Mesodermal cell (in vitro differentiated cells): ENCODE results near the gene LAMA5.
A peak's percentile ranks its signal among the peaks of the same experiment; 100 is the strongest.

Source experiments
- H3K27ac ChIP-seq: 2 replicates; pipeline ENCODE4 v1.7.0; 2013; ENCODE audit warnings: mild to moderate bottlenecking, low read depth, low read length, moderate library complexity; ENCODE audit not compliant: severe bottlenecking
- H3K36me3 ChIP-seq: 2 replicates; pipeline ENCODE4 v1.7.1; 2013; ENCODE audit warnings: mild to moderate bottlenecking, low read length, moderate library complexity; ENCODE audit not compliant: control insufficient read depth, insufficient read depth
- H3K4me1 ChIP-seq: one replicate; pipeline ENCODE4 v1.7.1; 2013; ENCODE audit warnings: mild to moderate bottlenecking, low read length; ENCODE audit not compliant: insufficient read depth, control insufficient read depth, poor library complexity, severe bottlenecking
- H3K4me3 ChIP-seq: 2 replicates; pipeline ENCODE4 v1.7.0; 2013; ENCODE audit warnings: low read length, control low read depth, mild to moderate bottlenecking; ENCODE audit not compliant: insufficient read depth, poor library complexity, severe bottlenecking; ENCODE audit errors: extremely low read depth
- H3K9me3 ChIP-seq: 2 replicates; pipeline ENCODE4 v1.7.1; 2013; ENCODE audit warnings: mild to moderate bottlenecking, low read length, moderate library complexity; ENCODE audit not compliant: control insufficient read depth
- WGBS, 2 experiments: methylation state at CpG; one replicate each; pipeline ENCODE4 v1.1.5; 2013; ENCODE audit warnings: missing lambda C conversion rate in 2 of 2; ENCODE audit not compliant: insufficient coverage in 2 of 2; 5-methylcytosine and 5-hydroxymethylcytosine counted together

The LAMA5 gene

DNA sequence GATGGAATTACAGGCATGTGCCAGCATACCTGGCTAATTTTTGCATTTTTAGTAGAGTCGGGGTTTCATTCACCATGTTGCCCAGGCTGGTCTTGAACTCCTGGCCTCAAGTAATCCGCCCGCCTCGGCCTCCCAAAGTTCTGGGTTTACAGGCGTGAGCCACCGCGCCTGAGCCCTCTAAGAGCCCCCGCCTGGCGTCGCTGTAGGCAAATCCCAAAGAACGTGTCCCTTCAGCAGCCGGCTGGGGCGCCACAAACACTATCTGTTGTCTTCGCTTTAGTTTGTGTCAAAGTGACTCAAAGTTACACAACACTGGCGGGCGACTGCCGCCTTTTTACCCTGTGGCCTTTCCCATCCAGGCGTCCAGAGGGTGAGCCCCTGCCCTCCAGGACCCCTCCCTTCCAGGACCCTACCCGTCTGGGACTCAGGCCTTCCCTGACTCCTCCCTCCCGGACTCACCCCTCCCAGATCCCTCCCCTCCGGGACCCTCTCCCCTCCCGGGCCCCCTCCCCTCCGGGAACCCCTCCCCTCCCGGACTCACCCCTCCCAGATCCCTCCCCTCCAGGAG lies 65.3 kb downstream of the LAMA5 start:
- Histone ChIP-seq H3K9me3 (no peaks in the 10 kb centered on the region), H3K4me1 (peaks cover 20% of the 10 kb centered on the region), H3K27ac (peak overlapping the region; percentile 98), H3K4me3 (peak overlapping the region; percentile 77), H3K36me3 (peaks cover 39% of the 10 kb centered on the region)
- 10 to 11% methylated on average over 18 of the region's 24 CpGs for WGBS, 2 experiments

DNA sequence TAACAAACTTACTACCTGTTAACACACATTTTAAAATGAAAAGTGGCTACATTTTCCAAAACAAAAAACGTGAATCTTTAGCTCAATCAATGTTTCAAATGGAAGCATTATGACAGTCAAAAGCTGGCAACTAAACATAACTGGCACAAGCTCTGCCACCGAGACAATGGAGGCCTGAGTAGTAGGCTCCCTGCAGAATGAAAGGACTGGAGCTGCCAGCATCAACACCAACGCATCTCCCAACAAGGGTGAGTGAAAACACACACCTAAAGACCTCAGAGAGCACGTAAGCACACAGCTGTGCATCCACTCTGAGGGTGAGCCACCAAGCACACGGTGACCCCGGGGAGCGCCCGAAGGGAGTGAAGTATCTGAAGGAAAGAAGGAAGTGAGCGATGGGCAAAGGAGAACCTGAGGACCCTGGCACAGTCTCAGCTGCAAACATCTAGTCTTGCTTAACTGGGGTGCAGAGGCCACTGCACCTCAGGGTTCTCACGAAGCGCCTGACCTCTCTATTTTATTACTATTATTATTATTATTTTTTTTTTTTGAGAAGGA lies 65.9 kb downstream of the LAMA5 start:
- 98 to 99% methylated on average over 5 to 8 of the region's 11 CpGs for WGBS, 2 experiments
- no peak overlapping the region for H3K4me3 ChIP-seq
- H3K36me3 ChIP-seq = peaks cover 37% of the 10 kb centered on the region

DNA sequence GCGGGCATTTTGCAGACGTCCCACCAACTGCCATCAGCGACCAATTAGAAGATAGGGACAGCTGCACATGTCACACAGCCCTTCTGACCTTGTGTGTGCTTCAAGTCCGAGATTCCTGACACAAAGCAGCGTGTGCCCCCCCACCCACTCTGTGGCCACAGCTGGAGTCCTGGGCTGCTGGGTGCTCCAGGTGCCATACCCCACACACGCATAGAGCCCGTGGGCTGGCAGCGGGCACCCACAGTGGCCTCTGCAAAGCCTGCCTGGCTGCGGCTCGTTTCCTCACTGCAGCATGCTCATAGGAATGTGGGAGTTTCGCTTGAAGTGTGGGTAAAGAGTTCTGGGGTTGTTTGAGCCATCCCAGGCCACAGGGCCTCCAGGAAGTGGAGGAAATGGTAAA lies 66.8 kb downstream of the LAMA5 start:
- WGBS, 2 experiments = 95% methylated on average over 11 of the region's 11 CpGs
- Histone ChIP-seq H3K36me3 (peaks cover 36% of the 10 kb centered on the region), H3K4me3 (no peak overlapping the region), H3K4me1 (peaks cover 10% of the 10 kb centered on the region), H3K9me3 (no peaks in the 10 kb centered on the region), H3K27ac (no peak overlapping the region)

More for the DNA sequence above, 65.9 kb downstream of the LAMA5 start:
- Histone ChIP-seq H3K9me3 (no peaks in the 10 kb centered on the region), H3K27ac (no peak overlapping the region), H3K4me1 (peaks cover 18% of the 10 kb centered on the region)

GRCh38 chr20:62299666-62300236 lies 67.4 kb downstream of the LAMA5 start:
- WGBS, 2 experiments = 94 to 95% methylated on average over 10 of the region's 12 CpGs
- H3K4me3 ChIP-seq = no peak overlapping the region
- no peak overlapping the region for H3K27ac ChIP-seq

GRCh38 chr20:62298577-62299249 lies 68.4 kb downstream of the LAMA5 start:
- Histone ChIP-seq H3K27ac (no peak overlapping the region), H3K4me3 (no peak overlapping the region), H3K9me3 (no peaks in the 10 kb centered on the region), H3K4me1 (no peaks in the 10 kb centered on the region), H3K36me3 (peaks cover 36% of the 10 kb centered on the region)
- WGBS, 2 experiments = 93 to 94% methylated on average over 23 to 33 of the region's 33 CpGs

More at GRCh38 chr20:62299666-62300236, 67.4 kb downstream of the LAMA5 start:
- Histone ChIP-seq H3K9me3 (no peaks in the 10 kb centered on the region), H3K4me1 (peaks cover 6% of the 10 kb centered on the region), H3K36me3 (peaks cover 36% of the 10 kb centered on the region)

DNA sequence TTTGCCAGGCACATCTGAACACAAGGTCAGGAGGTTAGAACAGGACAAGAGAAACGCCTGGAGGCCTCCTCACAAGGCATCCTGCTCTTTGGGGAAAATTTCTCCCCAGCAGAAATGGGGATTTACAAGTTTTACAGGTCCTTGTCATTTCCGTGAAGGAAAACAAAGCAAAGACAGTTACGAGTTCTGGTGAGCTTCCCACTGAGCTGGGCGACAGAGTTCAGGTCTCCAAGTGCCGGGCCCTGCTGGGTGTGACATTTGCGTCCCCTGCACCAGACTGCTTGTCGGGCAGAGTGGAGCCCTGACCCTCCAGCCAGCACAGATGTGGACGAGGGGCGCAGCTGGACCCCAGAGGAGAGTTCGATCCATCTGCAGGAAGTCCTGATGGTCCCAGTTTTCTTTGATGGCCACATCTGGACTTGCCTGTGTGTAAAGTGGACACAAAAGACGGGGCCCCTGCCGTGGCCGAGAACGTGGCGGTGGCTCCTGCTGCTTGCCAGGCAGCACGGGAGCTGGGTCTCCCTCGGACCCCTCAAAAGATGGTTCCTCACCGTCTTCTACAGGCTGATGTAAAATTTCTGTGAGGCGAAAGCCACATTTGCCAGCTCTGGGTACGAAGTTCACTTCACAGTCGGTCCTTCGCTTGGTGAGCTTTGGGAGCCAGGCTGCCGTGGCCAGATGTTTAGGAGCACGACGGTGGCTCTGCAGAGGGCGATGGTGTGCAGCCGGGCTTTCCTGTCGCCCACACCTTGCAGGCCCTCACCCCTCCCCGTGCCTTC lies 69.5 kb downstream of the LAMA5 start:
- Histone ChIP-seq H3K4me1 (no peaks in the 10 kb centered on the region), H3K9me3 (no peaks in the 10 kb centered on the region), H3K36me3 (peaks cover 40% of the 10 kb centered on the region), H3K4me3 (no peak overlapping the region), H3K27ac (no peak overlapping the region)
- WGBS, 2 experiments = 91 to 92% methylated on average over 29 of the region's 29 CpGs

- H3K4me3 ChIP-seq = no peak overlapping the region
- no peaks in the 10 kb centered on the region for H3K9me3 ChIP-seq
- H3K4me1 ChIP-seq = no peaks in the 10 kb centered on the region
- WGBS, 2 experiments = 96 to 97% methylated on average over 30 of the region's 30 CpGs
- peaks cover 42% of the 10 kb centered on the region for H3K36me3 ChIP-seq
- no peak overlapping the region for H3K27ac ChIP-seq
Measured at GRCh38 chr20:62296724-62297448, 70.2 kb downstream of the LAMA5 start.

DNA sequence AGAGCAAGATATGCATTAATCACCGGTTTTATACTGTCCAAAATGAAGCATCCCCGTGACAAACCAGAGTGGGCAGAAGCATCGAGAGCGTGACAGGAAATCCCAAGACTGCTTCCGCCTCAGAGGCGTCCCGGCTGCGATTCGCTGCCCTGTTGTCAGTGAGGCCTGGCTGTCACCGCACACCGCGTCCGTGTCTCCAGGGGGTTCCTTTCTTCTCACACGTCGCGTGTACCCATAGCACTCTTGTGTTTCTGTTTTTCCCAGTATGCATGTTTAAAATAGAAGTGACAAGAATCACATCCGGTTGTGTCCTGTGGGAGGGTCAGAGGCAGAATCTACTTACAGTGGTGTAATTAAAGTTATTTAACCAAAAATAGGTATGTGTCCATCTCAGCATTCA lies 72.6 kb downstream of the LAMA5 start:
- WGBS, 2 experiments = 96 to 97% methylated on average over 9 to 17 of the region's 17 CpGs
- Histone ChIP-seq H3K4me1 (no peaks in the 10 kb centered on the region), H3K36me3 (peaks cover 53% of the 10 kb centered on the region), H3K4me3 (no peak overlapping the region), H3K27ac (no peak overlapping the region), H3K9me3 (no peaks in the 10 kb centered on the region)

DNA sequence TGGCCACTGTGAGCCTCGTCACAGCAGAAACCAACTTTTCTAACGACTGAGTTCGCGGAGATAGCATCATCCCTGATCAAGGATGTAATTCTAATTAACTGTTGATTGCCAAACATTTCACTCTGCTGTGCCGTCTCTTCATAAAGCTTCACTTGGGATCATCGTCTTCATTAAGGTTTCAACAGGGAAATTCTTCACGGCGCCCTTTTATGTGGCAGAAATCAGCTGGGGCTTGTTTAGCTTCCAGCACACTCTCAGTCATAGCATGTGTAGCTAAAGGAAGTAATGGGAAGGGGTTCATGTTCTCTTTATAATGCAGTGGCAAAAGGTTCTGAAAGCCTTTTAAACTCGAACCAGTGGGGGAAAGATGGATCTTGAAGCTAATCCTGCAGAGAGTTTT lies 73.2 kb downstream of the LAMA5 start:
- H3K27ac ChIP-seq = no peak overlapping the region
- 92 to 93% methylated on average over 5 to 9 of the region's 9 CpGs for WGBS, 2 experiments
- no peaks in the 10 kb centered on the region for H3K4me1 ChIP-seq
- no peaks in the 10 kb centered on the region for H3K9me3 ChIP-seq
- H3K36me3 ChIP-seq = peaks cover 56% of the 10 kb centered on the region
- H3K4me3 ChIP-seq = no peak overlapping the region
